NCI-H82 treated with DMSO at 0.1 percent for 48 hours (cell line): ENCODE measurements around the gene SOX8.

Source experiments
- DNase-seq: peaks from one replicate; lab custom pipeline; 2025; ENCODE audit not compliant: unreplicated experiment; lab: John Stamatoyannopoulos, UW

Gene SOX8

DNA sequence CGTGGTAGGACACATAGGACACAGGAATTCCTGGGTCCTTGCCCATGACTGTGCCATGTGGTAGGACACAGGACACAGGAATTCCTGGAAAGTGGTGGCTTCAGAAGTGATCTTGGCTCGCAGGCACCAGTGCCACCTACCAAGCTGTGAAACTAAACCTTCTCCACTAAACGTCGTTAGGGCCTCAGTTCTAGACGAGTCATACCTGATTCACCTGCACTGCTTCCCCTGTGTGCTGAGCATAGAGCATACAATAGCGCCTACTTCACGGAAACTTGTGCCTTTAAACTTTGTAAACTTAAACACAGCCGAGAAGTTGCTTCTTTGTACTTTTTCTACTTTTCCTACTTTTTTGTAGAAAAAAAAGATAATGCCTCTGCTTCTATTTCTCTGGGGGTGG is 4.8 kb downstream of the SOX8 start:
- no peak for DNase-seq

DNA sequence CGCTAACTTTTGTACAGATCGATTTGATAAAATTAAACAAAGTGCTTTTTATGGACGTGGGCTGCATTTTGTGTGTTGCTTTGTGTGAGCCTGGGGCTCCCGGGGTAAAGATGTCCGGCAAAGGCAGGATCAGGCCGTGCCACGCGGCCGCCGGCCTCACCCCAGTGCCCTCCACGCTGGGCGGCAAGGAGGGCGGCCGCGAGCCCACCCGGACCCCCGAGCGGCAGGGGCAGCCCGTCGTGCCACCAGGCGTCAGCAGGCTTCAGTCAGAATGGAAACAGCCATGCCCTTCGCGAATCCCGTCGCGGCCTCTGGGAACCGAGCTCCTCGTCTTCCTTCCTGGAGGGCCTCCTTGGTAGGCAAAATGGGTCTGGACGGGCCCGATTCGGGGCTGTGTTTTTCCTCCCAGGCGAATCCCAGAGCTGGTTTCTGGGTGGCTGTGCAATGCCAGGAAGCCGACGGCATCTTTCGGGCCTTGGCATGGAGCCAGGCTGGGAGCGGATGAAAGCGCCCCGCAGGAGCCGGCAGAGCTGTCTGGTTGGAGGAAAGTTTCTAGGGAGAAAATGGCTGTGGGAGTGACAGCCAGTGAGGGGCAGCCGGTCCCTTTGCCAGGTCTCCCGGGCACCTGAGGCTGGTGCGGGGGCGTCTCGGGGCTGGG is 5.5 kb downstream of the SOX8 start:
- DNase-seq, result no peak

DNA sequence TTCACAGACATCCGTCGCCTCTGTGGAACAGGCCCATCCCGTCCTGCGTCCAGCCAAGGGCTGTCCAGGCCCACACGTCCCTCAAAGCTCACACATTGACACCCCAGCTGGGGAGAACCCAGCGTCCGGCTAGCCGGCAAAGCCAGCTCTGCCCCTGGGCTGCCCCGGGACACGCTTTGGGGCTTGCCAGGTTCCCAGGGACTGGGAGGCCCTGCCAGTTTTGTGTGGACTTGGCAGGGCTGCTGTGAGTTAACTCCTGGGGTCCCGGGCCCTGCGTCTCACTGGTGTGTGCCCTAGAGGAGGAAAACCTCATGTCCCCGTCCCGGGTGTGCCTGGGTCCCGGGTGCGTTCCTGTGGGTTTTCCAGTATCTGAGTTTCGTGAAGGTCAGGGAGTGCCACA is 6.3 kb downstream of the SOX8 start:
- no peak for DNase-seq

DNA sequence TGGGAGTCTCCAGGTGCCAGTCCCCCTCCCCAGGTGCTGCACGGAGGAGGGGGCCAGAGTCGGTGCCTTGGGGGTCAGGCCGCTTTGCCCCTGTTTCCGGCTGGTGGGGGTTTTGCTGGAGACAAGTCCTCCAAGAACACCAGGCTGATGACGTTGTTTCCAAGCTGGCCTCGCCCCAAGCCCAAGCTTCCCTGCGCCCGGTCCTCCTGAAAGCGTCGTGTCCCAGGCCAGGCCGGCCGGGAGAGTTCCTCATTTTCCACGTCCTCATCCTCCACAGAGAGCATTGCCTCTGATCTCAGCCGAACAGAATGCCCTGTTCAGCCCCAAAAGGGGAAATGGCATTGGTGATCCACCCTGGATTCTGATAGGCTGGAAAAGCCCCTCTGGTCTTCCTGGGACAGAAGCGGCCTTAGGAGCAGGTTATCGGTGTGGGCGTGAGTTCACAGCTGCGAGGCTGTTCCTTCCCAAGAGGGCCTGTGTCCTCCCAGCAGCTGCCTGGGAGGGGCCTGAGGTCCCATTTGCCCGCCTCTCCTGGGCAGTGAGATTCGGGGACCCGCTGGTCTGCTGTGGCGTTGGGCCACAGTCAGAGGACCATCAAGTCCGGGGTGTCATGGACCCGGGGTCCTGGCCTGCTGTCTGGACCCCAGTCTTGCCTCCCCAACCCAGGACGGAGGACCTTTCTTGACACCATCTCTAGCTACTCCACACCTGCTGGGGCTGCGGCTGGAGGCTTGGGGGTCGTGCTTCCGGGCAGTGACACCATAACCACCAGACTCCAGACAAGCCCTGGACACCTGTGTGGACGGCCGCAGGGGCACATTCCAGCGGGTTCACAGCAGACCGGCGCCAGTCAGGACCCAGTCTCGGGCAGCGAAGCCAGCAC is 7.1 kb downstream of the SOX8 start:
- DNase-seq, result no peak

DNA sequence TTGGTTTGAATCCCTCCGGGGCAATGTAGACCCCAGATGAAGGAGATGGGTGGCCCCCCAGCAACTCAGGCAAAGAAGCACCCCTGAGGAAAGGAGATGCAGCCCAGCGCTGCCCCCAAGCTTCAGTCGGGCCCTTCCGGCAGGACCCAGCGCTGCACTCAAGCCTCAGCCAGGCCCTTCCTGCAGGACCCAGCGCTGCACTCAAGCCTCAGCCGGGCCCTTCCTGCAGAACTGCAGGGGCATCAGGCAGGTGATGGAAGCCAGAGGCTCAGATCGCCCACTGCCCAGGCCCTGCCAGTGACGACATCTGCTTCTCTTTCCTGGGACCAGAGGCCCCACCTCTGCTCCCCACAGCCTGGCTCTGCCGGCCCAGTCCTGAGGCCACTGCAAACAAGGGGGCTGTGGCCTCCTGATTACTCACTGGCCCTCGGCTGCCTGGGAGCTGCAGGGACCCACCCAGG is 7.8 kb downstream of the SOX8 start:
- DNase-seq, result no peak

DNA sequence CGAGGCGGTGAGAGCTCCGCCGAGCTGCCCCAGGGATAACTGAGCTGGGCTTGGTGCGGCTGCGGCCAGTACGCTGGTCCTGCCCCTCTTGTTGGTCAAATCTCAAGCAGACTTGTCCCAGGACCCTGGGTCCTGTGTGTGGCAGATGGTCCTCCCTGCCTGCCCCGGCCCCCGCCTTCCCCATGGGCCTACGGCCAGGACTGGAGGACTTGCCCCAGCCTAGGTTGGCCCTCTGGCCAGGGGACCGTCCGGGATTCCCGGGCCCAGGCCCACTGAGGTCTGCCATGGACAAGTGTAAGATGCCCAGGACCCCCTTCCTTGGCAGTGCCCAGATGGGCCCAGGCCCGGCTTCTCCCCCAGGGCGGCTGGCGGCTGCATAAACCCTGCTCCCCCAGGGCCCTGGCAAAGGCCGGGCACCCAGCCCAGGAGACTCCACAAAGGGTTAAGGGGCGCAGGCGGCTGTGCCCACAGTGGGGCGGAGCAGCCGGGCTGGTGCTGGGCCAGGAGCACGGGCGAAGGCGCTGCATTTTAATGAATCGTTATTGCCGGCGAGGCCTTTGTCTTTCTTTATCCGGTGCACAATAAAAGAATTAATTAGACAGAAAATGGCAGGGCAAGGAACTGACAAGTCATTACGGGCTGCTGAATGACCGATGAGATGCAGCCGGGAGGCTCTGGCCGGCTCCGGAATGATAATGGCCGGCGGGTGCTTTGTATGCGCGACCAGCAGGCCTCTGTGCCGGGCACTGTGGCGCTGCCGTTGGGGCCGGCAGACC is 9.1 kb downstream of the SOX8 start:
- no peak for DNase-seq

DNA sequence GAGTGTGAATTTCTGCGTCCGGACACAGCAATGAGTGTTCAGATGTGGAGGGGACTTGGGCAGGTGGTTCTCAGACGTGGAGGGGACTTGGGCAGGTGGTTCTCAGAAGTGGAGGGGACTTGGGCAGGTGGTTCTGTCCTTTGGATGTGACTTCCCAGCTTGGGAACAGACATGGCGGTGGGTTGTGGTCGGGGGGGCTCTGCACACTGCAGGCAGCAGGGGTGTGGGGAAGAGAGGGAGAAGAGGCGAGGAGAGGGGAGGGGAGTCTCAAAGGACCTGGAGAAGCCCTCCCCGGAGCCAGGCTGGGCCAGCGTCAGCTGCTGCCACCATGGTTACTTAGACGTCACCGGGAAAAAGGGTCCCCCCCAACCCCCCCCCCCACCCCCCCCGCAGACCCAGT is 9.8 kb downstream of the SOX8 start:
- DNase-seq, result no peak

DNA sequence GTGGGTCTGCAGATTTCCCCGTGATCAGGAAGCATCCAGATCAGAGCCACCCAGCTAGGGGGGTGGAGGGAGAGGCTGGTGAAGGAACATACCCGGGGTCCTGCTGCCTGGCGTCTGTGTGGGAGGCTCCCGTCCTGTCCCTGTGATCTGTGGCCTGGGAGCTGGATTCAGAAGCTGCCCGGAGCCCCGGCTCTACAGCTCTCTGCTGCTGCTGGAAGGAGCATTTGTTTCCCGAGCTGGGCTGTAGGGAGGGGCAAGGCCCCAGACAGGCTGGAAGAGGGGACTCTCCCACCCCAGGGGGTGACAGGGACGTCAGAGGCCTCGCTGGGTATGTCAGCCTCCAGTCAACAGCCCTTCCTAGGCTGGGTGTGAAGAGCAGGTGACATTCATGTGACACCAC is 10.2 kb downstream of the SOX8 start:
- no peak for DNase-seq

DNA sequence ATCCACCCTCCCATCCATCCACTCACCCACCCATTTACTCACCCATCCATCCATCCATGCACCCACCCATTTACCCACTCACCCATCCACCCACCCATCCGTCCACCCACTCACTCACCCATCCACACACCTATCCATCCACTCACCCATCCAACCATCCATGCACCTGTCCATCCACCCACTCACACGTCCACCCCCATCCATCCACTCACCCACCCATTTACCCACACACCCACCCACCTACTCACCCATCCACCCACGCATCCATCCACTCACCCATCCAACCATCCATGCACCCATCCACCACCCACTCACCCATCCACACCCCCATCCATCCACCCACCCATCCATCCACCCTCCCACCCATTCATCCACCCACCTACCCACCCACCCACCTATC is 12.2 kb downstream of the SOX8 start:
- no peak for DNase-seq

DNA sequence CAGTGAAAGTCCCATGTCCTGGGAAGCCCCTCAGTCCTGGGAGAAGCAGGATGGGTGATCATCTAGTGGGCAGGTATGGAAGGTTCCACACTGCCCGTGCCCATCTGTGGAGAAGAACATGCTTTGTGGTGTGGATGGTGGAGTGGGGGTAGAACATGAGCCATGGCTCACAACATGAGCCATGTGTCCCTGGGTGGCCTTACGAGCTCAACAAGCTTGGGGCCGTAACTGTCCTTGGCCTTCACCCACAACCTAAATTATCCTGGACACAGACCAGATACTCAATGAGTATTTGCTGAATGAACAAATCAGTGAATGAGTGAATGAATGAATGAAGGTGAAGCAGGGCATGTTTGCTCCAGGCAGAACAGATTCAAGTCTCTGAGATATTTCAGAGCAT is 13.5 kb downstream of the SOX8 start:
- DNase-seq, result no peak

DNA sequence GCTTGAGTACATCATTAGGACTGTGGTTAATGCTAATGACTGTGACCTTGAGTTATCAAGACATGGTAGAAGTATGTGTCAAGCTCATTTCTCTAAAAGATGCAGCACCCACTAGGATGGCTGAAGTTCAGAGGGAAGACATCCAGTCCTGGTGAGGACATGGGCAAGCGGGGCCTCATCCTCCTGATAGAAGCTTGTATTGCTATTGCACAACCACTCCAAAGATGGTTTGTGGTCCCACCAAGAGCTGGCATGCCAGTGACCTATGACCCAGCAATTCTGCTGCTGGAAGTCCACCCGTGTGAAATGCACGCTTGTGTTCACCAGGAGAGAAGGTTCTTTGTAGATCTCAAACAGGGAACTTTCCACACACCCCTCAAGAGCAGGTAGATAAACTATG is 14.2 kb downstream of the SOX8 start:
- DNase-seq, result no peak

DNA sequence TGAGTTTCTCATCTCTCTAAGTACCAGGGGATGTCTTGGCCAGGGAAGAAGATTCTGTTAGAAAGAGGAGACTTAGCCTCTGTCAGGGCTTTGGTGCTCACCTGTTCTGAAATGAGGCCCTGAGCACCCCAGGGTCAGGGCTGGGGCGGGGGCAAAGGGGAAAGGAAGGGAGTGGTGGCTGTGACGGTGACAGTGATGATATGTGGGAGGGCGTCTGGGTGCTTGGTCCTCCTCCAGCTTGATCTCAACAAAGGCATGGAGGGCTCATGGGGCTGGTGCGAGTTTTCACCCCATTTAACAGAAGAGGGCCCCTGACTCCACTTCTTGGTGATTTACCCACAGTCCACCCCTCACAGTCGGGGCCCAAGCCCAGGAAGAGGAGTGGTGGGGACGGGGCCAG is 15.1 kb downstream of the SOX8 start:
- DNase-seq, result no peak

DNA sequence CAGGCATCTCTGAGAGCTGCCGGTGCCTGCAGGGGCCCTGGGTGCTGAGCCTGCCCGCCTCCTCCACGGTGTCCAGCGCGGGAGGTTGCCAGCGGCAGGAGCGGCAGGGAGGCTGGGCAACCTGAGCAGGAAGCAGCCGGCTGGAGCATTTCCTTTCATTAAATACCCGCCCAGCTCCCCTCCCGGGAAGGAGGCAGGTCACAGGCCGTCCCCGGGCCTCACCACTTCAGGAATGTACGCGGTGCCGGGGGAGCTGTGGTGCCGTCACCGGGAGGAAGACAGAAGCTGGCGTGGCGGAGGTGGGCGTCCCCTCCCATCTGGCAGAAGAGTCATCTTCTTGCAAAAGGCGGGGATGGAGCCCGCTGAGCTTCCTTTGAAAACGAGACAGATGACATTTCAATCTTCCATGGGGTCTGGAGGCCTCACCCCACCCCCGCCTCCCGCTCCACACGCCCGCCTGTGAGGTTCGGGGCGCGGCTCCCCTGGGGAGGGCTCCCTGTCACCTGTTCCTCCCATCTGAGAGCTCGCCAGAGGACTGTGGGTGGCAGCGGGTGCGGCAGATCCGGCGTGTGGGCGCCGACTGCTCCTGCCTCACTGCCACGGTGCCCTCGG is 16.0 kb downstream of the SOX8 start:
- no peak for DNase-seq

DNA sequence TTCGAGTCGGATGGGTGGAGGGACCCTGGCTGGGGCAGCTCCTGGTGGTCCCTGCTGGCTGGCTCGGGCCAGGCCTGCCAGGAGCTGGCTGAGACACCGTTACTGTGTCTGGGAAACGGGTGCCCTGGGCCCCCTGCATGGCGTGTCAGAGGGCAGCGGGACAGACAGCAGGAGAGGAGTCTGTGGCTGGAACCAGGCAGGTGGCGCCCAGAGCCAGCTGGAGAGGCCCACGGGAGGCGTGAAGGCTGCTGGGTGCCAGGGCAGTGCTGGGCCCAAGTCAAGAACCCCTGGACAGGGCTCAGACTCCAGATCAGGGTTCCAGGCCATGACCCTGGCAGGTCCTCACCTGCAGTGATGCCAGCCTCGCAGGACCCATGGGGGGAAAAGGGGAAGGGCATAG is 16.6 kb downstream of the SOX8 start:
- DNase-seq, result no peak

DNA sequence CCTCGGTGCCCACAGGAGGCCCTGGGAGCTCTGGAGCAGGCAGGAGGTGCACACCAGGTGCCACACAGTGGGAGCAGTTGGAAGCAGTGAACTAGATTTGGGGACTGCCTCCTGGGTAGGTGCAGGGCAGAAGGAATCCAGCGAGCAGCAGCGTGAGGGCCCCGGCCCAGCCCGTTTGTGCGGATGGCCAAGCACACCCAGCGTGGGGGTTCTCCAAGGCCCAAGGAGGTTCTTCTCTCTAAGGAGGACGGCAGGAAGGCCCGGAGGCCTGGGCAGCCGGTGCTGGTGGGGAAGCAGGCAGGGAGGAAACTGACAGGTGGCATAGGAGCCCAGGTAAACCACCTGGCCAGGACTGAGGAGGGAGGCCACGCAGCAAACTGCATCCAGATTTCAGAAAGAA is 17.0 kb downstream of the SOX8 start:
- no peak for DNase-seq

DNA sequence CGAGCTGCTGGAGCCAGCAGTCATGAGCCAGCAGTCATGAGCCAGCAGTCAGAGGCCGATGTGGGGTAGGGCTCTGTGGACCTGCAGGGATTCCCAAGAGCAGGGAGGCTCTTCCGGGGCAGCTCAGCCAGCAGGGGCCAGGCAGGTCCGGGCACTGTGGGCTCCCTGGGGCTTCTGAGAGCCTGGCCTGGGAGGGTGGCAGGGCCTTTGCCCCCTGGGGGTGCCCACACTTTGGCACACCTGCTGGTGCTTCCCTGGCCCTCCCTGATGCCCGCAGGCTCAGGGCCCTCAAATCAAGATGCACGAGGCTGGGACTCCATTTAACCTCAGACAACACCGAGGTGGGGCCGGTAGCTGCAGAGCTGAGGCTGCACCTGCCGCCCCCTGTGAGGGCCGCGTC is 18.1 kb downstream of the SOX8 start:
- DNase-seq, result no peak

DNA sequence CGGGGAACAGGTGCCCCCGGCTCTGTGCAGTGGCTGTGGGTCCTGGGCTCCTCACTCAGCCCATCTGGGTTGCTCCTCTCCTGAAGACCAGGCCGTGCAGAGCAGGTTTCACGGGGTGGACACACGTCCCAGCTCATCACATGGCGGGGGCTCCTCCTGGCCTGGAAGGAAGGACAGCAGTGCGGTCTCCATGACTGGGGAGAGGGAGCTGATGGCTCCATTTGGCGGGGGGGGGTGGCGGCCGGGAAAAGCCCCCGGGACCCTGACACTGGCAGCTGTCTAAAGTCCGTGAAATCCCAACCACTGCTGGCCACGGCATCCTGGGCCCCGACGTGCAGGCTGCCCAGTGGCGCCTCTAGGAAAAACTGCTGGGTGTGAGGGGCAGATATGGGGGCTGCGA is 19.0 kb downstream of the SOX8 start:
- no peak for DNase-seq

DNA sequence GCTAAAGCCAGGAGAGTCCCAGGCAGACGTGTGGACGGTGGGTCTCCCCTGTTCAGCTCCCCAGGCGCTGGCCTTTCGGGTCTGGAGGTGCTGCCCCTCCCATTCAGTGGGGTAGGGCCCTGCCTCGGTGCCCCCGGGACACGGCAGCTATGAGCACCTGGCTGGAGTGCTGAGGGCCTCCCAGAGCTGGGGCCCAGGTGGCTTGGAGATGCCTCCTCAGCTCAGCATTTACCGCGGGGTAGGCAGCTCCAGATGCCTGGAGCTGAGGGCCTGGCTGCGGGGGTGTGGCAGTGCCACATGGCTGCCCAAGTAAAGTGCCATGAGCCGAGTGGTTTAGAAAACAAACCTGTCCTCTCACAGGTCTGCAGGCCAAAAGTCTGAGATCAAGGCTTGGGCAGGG is 19.5 kb downstream of the SOX8 start:
- DNase-seq, result no peak

DNA sequence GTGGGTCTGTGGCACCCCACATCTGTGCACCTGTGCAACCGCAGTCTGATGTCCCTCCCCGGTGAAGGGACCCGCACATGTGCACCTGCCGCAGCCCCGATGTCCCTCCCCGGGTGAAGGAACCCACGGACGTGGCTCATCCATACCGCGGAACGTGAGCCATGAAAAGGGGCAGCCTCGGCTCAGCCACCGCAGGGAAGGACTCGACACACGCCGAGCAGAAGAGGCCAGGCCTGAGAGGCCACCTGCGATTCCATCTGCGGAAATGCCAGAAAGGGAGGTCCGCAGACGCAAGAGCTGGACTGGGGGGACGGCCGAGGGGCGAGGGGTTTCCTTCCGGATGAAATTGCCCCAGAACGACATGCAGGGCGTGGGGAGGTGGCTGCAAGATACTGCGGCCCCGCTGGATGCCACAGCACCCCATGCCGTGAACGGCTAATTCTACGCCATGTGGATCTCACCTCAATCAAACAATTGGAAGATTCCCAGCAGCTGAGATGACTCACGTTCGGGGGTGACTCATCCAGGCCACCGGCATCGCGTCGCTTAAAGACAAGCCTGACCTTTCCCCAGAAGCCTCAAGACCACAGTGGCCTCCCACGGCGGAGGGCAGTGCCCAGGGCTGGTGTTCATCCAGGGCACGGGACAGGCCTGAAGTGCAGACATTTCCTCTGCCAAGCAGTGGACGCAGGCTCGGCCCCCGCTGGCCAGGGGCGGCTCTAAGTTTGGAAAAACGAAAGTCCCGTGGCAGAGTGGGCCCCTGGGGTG is 21.0 kb downstream of the SOX8 start:
- no peak for DNase-seq
